HG03439 (cell line): ENCODE results near the gene TTC38.

Source experiments
- ATAC-seq: cut with Tn5 transposase; IDR thresholded peaks from one replicate; pipeline ENCODE4 v1.9.1; 2021; ENCODE audit warnings: mild to moderate bottlenecking, moderate library complexity; ENCODE audit not compliant: unreplicated experiment

The TTC38 gene

DNA sequence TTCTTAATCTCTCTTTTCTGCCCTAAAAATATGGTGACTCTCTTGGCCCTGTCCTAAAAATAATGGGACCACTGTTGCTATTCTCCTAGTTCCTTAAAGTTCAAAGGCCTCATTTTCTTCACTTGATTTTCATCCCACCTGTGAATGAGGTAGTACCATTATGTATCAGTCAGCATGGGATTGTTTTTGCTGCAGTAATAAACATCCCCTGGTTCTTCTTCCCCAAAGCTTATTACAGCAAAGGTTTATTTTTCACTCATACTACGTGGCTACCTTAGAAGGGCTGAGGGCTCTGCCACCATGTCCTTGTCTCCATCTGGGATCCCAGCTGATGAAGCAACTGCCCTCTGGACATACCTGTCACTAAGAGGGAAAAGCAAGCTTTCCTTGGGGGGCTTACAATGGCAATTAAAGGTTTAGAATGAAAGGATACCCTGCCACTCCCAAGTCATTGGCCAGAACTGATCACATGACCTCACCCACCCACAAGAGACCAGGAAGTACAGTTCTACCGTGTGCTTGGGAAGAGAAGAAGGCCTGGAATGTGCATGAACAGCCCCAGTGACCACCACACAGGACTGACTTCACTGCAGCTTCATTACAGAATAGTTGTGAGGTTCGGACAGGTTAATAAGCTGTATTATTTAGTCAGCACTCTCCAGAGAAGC lies 7.8 kb downstream of the TTC38 start:
- ATAC-seq, result no peak

DNA sequence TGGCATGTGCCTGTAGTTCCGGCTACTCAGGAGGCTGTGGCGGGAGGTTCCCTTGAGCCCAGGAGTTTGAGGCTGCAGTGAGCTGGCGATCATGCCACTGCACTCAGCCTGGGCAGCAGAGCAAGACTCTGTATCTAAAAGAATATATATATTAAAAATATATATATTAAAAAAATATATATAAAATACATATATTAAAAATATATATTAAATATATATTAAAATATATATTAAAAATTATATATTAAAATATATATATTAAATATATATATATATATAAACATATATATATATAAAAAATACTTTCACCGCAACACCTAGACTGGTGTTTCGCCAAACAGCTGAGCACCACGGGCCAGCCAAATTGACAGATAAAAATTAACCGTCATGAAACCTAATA lies 8.8 kb downstream of the TTC38 start:
- ATAC-seq, result no peak

DNA sequence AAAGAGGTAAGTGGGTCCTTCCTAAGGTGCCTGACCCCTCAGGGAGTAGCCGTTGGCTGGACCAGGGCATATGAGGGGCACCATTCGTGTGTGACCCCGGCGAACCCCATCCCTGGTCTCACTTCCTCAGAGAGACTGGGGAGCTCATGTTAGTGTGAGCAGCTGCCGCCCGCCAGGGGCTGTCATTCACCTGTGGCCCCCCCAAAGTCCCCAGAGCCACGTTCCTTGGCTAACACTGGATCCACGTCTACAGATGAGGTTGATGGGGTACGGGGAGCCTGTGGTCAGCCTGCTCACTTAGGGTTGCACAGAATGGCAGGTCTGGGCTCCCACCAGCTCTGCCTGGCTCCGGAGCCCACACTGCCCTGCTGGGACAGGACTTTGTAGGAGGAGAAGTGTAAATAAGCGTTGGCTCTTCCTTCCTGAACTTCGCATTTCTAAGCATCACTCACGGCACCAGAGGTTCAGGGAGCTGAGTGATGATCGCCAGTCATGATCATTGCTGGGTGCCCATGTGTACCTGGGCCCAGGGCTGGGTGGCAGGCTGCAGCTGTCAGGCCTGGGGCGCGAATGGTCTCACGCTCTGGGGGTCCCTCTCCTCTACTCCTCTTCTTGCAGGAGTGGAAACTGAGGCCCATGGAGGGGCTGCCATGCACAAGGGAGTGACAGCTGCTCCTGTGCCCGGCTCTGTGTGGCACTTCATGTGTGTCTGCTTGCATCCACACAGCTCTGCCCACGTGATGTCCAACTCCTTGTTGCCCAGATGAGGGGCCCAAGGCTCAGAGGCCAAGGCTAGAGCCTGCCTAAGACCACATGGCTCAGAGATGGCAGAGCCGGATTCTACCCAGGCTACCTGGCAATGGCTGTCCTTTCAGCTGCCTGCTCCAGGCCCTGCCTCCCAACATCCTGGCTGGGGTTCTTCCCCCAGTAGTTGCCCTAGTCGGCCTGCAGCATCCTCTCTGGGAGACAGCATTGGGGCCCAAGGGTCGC lies 11.1 kb downstream of the TTC38 start:
- ATAC-seq, result no peak

DNA sequence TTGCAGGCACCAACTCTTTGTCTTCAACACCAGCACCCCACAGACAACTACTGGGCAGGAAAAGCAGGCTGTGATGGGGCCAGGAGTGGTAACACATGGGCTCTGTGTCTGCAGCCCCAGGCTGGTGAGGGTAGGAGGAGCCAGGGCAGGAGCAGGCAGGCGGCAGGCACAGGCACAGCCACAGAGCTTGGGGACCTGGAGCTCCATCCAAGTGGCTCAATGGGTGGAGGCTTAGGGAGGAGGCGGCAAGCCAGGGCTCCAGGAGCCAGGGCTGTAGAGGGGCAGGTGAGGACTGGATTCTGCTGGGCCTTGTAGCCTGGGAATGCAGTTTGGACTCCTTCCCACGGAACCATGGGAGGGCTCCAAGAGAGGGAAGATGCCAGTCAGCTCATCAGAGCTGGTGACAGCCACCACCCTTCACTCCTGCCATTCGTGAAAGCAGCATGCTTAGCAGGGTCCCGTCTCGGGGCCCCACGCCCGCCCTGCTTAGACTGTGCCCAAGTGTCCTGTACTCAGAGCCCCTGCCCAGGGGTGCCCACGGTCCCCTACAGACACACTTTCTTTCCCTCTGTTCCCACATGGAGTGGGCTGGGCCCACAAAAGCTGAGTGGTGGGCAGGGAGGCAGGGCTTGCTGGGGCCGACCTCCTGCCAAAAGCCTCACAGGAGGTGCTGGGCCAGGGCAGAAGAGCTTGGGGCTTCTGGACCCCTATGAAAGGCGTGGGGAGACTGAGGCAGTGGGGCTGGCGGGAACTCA lies 12.4 kb downstream of the TTC38 start:
- ATAC-seq, result no peak

DNA sequence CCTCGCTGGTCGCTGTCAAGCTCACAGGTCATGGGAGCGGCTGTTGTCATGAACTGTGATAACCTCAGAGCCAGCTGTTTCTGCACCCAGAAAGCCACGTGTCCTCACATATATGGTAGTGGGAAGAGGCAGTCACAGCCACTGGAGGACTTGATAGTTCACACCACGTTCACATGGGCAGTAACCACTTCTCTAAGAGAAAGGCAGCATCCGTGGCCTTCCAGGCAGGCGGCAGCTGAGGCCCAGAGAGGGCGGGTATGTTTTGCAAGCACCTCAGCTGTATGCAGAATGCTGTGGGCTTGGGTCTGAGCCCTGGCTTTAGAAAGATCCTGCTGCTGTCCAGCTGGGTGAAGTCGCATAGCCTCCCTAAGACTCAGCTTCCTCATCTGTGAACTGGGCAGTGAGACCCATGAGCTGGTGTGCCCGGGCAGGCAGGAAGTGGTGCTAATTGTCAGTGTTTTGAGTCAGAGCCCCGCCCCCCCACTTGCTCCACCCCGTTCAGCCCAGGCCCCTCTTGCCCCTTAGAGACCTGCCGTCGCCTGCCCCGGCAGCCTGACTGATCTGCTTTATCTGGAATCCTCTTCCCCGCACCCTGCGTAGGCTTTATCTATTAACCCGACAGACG lies 13.3 kb downstream of the TTC38 start:
- no peak for ATAC-seq

DNA sequence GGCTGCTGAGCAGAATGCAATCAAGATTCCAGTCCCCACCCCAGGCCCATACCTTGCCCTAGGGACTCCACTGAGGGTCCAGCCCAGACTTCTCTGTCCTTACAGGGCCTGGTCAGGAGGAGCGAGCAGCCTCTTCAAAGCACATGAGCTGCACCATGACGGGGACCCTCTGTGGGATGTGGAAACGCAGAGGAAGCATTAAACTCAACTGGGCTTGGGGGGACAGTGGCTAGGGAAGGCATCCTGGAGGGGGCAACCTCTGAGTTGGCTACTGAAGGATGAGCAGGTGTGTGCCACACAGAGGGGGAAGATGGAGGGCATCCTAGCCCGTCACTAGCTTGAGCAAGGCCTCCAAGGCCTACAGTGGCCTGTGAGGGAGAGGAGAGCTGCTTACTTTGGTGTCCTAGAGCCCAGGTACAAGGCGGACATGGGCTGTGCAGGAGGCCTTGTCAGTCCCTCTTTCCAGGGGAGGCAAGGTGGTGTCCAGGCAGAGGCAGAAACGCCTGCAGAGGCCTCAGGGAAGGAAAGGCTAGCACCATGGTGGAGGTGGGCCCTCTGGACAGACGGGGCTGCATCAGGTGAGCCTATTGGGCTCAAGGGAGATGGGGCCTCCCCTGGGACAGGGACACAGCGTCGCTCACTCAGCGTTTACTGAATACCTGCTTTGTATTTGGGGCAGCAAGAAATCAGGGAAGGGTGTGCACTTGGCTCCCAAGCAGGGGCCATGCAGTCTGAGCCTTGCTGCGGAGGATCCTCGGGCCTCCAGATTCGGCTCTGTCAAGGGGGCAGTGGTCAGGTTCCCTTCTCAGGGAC lies 14.3 kb downstream of the TTC38 start:
- no peak for ATAC-seq

DNA sequence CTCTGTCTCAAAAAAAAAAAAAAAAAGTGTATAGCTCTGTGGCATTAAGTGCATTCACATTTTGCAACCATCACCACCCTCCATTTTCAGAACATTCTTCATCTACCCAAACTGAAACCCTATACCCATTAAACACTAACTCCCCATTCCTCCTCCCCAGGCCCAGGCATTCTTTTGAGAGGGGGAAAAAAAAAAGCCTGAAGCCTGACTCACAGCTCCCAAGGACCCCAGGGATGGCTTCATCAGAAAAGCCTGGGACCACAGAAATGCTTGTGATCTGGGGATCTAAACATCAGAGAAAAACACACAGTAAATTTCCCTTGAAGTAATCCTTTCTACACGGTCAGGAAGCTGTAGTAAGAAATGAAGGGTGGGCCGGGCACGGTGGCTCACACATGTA lies 18.2 kb downstream of the TTC38 start:
- no peak for ATAC-seq

DNA sequence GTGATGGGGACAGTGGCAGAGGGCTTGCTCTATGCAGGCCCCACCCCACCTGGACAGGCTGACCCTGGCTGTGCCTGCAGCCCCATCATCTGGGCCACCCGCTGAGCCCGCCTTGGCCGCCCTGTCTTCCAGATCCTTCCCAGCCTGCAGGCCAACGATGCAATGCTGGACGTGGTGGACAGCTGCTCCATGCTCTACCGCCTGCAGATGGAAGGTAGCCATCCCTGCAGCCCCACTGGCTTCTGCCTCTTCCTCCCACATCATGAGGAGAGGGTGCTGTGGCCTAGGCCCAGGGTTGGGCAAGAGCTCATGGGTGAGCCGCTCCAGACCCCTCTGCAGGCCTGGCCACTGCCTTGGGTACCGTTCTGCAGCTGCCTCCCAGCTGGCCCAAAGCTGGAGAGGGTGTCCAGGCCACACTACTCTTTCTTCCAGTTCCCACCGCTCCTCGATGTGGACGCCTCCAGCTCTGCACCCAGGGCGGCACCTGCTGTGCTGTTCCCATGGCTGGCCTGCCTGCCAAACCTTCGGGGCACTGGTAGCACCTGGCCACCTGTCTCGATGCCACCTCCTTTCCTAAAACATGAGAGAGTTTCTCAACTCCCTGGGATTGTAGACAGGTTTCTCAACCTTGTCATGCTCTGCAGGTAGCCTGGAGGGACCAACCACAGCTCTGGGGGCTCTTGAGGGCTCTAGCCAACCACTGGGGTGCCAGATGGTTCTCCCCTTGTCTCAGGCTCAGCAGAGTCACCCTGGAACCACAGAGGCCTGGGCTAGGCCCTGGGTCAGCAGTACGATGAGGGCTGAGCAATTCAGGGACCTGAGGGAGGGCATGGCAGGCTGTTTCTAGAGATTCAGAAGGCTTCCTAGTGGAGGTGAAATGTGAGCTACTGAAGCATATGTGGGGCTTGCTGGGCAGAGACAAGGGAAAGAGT lies 19.4 kb downstream of the TTC38 start:
- no peak for ATAC-seq

DNA sequence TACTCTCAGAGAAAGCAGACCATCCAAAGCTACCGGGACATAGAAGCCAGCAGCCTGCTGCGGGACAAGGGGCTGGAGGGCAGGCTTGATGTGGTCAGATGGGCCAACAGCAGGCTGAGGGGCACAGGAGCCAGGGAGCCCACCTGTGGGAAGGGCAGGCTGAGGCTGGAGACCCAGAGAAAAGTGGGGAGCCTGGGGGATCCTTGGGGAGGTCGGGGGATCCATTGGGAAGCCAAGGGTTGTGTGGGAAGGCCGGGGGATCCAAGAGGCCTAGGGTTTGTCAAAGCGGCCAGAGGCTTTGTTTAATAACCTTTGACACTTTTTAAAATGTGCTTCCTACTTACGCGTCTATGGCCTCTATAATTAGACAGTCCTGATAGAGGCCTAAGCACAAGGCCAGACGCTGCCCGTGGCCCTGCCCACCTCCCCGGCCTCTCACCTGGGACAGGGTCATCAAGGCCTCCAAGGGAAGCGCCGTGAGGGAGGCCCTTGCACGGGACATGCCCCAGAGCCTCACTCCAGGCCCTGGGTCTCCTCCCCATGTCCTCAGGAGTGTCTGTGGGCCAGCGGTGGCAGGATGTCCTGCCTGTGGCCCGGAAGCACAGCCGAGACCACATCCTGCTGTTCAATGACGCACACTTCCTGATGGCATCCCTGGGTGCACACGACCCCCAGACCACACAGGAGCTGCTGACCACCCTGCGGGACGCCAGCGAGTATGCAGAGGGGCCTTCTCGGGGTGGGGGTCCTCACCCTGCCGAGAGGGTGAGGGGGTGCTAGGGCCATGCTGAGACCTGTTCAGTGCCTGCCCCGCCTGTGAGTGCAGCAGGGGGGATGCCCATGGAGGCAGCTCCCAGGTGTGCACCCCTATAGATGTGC lies 20.3 kb downstream of the TTC38 start:
- peak; percentile 66 for ATAC-seq

DNA sequence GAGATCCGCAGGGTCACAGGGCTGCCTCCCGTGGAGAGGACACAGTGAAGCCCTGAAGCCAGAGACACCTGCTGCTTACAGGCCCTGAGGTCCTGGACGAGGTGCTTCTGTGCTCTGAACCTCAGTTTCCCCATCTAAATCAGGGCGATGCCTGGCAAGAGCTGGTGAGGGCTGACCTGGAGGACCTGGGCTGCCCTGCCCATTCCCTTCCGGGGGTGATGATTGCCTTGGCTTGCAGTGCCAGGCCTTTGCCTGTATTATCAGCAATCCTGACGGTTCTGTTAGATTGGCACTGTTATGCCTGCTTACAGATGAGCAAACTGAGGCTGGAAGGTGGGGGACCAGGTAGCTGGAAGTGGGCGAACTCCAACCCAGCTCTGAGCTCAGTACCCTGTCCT lies 21.0 kb downstream of the TTC38 start:
- ATAC-seq, result no peak

DNA sequence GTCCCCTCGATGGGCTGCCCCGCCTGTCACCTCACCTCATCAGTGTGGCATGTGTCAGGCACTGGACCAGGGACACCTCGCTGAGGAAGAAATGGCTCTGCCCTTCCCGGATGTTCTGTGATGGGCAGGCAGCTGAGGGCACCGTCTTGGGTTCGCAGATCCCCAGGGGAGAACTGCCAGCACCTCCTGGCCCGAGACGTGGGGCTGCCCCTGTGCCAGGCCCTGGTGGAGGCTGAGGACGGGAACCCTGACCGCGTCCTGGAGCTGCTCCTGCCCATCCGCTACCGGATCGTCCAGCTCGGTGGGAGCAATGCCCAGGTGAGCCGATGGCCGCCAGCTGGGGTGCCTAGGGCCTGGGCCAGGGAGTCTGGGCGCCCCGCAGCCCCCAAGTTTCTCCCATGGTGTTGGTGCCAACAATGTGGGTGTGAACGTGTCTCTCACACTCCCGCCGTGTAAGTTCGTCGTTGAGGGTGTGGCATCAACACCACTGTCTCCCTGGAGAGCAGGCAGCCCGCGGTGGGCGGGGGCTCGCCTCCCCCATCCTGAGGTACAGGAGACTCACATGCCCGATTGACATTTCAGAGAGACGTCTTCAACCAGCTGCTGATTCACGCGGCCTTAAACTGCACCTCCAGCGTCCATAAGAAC lies 21.6 kb downstream of the TTC38 start:
- ATAC-seq, result no peak

DNA sequence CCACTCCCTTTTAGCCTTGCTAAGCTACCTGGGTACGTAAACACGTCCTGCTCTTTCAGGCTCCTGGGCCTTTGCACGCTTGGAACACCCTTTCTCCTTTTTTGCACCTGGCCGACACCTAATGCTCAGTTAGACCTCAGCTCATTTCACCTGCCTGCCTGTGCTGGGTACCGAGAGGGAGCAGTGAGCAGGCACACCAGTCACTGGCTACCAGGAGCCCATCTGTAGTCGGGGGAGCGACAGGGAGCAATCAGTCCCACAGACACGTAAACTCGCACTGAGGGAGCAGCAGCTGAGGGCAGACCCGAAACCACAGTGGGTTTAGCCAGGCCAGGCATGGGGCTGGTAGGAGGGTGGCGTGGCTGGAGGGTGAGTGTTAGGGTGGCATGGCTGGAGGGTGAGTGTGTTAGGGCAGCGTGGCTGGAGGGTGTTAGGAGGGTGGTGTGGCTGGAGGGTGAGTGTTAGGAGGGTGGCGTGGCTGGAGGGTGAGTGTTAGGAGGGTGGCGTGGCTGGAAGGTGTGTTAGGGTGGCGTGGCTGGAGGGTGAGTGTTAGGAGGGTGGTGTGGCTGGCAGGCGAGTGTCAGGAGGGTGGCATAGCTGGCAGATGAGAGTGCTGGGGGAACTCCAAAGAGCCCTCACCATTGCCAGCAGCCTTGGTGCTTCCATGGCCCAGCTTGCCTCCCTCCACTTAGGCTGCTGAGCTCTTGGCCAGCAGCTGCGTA lies 22.5 kb downstream of the TTC38 start:
- ATAC-seq, result no peak

DNA sequence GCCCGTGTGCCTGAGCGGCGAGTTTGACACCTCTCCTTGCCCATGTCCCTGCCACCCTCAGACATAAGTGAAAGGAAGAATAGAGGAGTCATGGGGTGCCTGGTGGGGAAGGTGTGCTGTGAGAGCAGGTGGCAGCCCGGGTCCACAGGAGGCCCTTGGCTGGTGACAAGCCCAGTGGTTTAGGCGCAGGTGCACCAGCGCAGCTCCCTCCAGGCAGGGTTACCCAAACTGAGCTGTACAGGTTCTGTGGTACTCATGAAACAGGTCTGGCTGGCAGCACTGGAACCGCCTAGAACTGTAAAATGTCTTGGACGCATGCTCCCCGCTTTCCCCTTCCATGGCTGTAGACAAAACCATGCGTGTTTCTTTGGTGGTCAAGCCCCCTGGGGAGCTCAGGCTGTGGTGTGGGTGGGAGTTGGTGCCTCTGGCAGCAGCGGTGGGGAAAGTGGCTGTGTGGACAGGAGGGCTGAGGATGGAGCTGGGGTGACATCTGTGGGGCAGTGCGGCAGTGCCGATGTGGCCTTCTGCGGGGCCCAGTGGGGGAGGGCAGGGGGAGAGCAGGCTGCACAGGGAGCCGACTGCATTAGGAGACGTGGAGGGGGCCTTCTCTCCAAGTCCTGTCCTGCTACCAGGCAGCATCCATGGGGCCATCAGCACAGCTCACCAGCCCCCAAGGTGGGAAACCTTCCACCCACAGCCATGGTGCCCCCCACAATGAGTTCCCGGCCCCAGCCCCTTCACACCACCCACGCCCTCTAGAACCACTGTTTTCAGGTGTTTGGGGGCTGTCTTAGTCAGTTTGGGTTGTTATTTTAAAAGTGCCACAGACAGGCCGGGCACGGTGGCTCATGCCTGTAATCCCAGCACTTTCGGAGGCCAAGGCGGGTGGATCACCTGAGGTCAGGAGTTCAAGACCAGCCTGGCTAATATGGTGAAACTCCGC lies 23.3 kb downstream of the TTC38 start:
- ATAC-seq, result no peak

DNA sequence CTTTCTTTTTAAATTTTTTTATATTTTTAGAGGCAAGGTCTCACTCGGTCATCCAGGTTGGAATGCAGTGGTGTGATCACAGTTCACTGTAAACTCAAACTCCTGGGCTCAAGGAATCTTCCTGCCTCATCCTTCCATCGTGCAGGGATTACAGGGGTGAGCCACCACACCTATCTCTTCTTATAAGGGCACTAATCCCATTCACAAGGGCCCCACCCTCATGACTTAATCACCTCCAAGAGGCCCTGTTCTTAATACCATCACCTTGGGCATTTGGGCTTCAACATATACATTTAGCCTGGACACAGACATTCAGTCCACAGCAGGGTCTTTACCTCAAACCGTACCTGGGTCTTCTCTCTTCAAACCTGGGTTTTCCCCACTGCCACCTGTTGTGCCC lies 24.4 kb downstream of the TTC38 start:
- ATAC-seq, result no peak

DNA sequence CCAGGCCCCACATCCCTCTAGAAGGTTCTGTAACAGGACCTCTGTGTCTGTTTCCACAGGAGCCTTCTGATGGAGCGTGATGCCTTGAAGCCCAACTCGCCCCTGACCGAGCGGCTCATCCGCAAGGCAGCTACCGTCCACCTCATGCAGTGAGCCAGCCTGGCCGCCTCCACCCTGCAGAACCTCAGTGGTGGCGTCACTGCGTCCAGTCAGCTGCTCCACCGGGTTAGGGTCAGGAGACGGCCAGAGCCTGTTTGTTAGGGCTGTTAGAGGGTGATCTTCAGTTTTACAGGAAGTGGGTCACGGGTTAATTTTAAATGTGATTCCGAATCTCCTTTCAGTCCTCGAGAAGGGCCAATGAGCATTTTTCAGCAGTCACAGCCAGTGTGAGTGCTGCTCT lies 24.9 kb downstream of the TTC38 start:
- no peak for ATAC-seq
